Karpas-422 (cell line): ENCODE measurements around the gene COL1A1. TPM values are rescaled to one million over a fixed set of nuclear protein-coding genes. Genes with fewer than 3 reads are reported as not detected.
A peak's percentile ranks its signal among the peaks of the same experiment; 100 is the strongest.

Experiments used
- DNase-seq: peaks from one replicate; pipeline ENCODE4 v3.0.0-alpha.2; 2015
- H2AFZ ChIP-seq: fragments of 200-600 bp; sonication (generic); 2 replicates; pipeline ENCODE4 v1.6.1; 2014; ENCODE audit warnings: antibody characterized with exemption, low read length, mixed read lengths
- H3K27ac ChIP-seq: fragments of 200-600 bp; sonication (generic); 2 replicates; pipeline ENCODE4 v1.5.1; 2014; ENCODE audit warnings: mild to moderate bottlenecking, low read length, moderate library complexity
- H3K27me3 ChIP-seq: fragments of 200-600 bp; sonication (generic); 2 replicates; pipeline ENCODE4 v1.6.1; 2014; ENCODE audit warnings: low read length, mixed read lengths
- H3K36me3 ChIP-seq: fragments of 200-600 bp; sonication (generic); 2 replicates; pipeline ENCODE4 v1.6.1; 2014; ENCODE audit warnings: low read length, mixed read lengths; ENCODE audit not compliant: insufficient read depth
- H3K4me1 ChIP-seq: fragments of 200-600 bp; sonication (generic); 2 replicates; pipeline ENCODE4 v1.6.1; 2014; ENCODE audit warnings: mild to moderate bottlenecking, low read length, mixed read lengths
- H3K4me2 ChIP-seq: fragments of 200-600 bp; sonication (generic); 2 replicates; pipeline ENCODE4 v1.6.1; 2014; ENCODE audit warnings: low read length, low read depth, mild to moderate bottlenecking; ENCODE audit not compliant: poor library complexity, severe bottlenecking
- H3K4me3 ChIP-seq: fragments of 200-600 bp; sonication (generic); 2 replicates; pipeline ENCODE4 v1.5.1; 2014; ENCODE audit warnings: mild to moderate bottlenecking, antibody characterized with exemption, low read length, mixed read lengths
- H3K79me2 ChIP-seq: fragments of 200-600 bp; sonication (generic); 2 replicates; pipeline ENCODE4 v1.6.1; 2014; ENCODE audit warnings: mild to moderate bottlenecking, low read length, mixed read lengths
- H3K9ac ChIP-seq: fragments of 200-600 bp; sonication (generic); 2 replicates; pipeline ENCODE4 v1.6.0; 2014; ENCODE audit warnings: low read length
- H3K9me2 ChIP-seq: fragments of 200-600 bp; sonication (generic), shearing (Covaris generic); replicated peaks from 2 replicates; pipeline ENCODE4 v1.6.0; 2014; ENCODE audit warnings: mild to moderate bottlenecking, low read length, moderate library complexity; ENCODE audit not compliant: insufficient read depth
- H3K9me3 ChIP-seq: fragments of 300-700, 200-600 bp; sonication (generic); 2 replicates; pipeline ENCODE4 v1.6.1; 2014; ENCODE audit warnings: low read length, mixed read lengths
- H4K20me1 ChIP-seq: fragments of 200-600 bp; sonication (generic); 2 replicates; pipeline ENCODE4 v1.6.1; 2014; ENCODE audit warnings: mild to moderate bottlenecking, antibody characterized with exemption, low read length, low read depth; ENCODE audit not compliant: insufficient read depth
- total RNA-seq: library from RNA; depleted of rRNA; stranded (reverse); fragments of >200 nt; shearing (Covaris generic); gene quantifications from 2 replicates; pipeline ENCODE4 v1.2.3, GENCODE V29; 2014; ENCODE audit warnings: low replicate concordance

The COL1A1 gene
- total RNA-seq, 1 experiment from 2014 or later = not detected

DNA sequence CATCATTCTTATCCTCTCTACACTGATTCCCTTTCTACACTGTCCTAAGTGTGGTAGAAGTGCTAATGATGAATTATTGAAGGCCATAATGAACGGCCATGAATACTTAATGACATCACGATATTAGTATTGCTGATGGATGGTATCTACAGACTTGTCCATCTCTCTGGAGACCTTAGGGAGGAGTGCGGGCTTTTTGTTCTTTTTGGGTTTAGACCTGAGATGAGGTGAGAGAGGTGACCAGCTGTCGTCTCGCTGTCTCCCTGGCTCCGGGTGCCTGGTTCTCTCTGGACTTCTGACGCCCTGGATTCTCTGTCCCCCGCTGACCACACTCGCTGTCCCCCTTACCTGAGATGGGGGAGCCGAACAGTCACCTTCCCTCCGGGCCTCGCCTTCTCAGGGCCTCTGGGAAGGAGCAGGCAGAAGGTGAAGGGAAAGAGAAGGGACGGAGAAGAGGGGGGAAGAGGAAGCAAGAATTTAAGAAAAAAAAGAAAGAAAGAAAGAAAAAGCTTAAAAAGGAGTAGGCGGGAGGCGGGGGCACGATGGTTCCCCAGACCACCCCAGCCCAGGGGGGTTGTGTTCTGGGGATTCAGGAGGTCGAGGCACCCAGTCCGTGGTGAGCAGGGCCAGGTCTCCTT, 18.5 kb downstream of the COL1A1 start:
- Histone ChIP-seq H4K20me1 (no peaks in the 10 kb centered on the region), H3K27me3 (no peaks in the 10 kb centered on the region), H3K79me2 (no peaks in the 10 kb centered on the region), H3K4me1 (peaks cover 17% of the 10 kb centered on the region), H3K9me3 (no peaks in the 10 kb centered on the region), H2AFZ (no peak overlapping the region), H3K36me3 (no peaks in the 10 kb centered on the region), H3K4me2 (no peak overlapping the region), H3K9ac (no peak overlapping the region), H3K27ac (no peak overlapping the region), H3K9me2 (no peaks in the 10 kb centered on the region), H3K4me3 (no peak overlapping the region)
- no peak for DNase-seq

DNA sequence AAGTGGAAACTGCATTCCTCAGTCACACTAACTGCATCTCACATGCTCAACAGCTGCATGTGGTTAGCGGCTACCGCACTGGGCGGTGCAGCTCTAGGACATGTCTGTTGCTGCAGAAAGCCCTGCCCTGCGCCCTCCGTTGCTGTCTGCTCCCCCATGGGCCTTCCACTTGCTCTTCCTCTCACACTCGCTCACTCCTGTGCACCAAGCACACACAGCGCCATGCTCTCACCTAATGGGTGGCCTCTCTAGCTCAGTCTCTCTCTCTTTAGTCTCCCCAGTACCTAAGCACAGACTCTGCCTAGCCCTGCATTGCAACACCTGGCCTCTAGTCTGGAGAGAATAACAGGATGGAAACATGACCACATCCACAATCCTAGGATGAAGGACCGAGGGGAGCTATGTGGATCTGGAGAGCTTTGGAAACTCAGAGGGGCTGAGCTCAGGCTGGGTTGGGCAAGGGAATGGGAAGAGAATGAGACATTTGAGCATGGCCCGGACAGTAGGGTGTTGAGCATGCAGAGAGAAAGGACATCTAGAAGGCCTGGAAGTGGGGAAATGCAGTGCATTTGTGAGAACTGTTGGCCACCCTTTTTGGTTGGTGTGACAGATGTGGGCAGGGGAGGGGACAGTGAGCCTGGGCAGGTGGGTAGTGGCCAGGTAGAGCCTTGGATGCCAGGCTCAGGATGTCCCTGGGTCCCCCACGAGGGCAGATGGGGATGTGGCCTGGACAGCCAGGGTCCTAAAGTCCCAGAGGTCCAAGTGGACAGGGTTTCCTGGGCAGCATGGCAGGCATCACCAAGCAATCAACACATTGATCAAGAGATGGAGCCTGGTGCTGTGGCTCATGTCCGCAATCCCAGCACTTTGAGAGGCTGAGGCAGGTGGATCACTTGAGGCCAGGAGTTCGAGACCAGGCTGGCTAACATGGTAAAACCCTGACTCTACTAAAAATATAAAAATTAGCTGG, 19.6 kb downstream of the COL1A1 start:
- no peak overlapping the region for H3K4me3 ChIP-seq
- H3K9me3 ChIP-seq = no peaks in the 10 kb centered on the region
- no peaks in the 10 kb centered on the region for H3K36me3 ChIP-seq
- H3K9me2 ChIP-seq = no peaks in the 10 kb centered on the region
- no peaks in the 10 kb centered on the region for H4K20me1 ChIP-seq
- no peak overlapping the region for H3K4me2 ChIP-seq
- H3K4me1 ChIP-seq = peaks cover 17% of the 10 kb centered on the region
- H3K27me3 ChIP-seq = no peaks in the 10 kb centered on the region
- no peak for DNase-seq
- no peak overlapping the region for H3K9ac ChIP-seq
- no peaks in the 10 kb centered on the region for H3K79me2 ChIP-seq
- no peak overlapping the region for H3K27ac ChIP-seq
- H2AFZ ChIP-seq = no peak overlapping the region

DNA sequence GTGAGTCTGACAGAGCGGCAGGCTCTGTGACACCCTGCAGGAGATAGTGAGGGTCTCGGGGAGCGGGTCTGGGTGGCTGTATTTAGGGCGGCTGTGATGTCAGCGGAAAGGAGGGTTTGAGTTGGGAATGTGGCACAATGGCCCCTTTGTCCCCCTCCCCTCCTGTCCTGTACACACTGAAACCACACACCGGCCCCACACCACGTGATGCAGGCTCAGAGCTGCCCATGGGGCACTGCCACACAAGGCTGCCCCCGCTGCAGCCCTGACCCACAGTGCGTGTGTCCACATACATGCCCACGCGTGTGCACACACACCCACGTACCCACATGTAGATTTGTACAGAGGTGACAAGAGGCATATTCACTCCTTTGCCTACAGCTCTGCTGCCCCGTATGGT, 20.3 kb downstream of the COL1A1 start:
- Histone ChIP-seq H2AFZ (no peak overlapping the region), H4K20me1 (no peaks in the 10 kb centered on the region), H3K36me3 (no peaks in the 10 kb centered on the region), H3K27ac (no peak overlapping the region), H3K9me2 (no peaks in the 10 kb centered on the region), H3K4me3 (no peak overlapping the region), H3K79me2 (no peaks in the 10 kb centered on the region), H3K4me1 (peaks cover 17% of the 10 kb centered on the region), H3K9ac (no peak overlapping the region), H3K4me2 (no peak overlapping the region), H3K9me3 (no peaks in the 10 kb centered on the region), H3K27me3 (no peaks in the 10 kb centered on the region)
- no peak for DNase-seq

DNA sequence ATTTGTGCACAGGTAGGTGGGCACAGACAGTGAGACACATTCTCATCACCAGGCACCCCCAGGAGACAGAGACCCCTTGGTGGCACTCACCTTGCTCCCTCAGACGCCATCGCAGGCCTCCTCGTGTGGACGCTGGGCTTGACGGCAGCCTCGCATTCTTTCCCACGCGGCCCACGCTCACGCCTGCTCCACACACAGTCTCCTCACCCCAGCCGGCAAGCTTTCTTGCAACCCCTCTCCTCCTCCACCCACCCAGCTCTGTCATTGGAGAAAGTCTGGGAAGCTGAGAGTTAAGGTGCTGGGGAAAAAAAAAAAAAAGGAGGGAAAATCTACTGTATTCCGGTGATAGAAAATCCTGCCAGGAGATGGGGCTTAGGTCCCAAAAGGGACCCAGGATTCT, 20.8 kb downstream of the COL1A1 start:
- Histone ChIP-seq H3K9ac (no peak overlapping the region), H3K9me3 (no peaks in the 10 kb centered on the region), H3K4me2 (no peak overlapping the region), H4K20me1 (no peaks in the 10 kb centered on the region), H2AFZ (no peak overlapping the region), H3K27ac (no peak overlapping the region), H3K9me2 (no peaks in the 10 kb centered on the region), H3K79me2 (no peaks in the 10 kb centered on the region), H3K4me1 (peaks cover 17% of the 10 kb centered on the region), H3K27me3 (no peaks in the 10 kb centered on the region), H3K36me3 (no peaks in the 10 kb centered on the region), H3K4me3 (no peak overlapping the region)
- DNase-seq = no peak

DNA sequence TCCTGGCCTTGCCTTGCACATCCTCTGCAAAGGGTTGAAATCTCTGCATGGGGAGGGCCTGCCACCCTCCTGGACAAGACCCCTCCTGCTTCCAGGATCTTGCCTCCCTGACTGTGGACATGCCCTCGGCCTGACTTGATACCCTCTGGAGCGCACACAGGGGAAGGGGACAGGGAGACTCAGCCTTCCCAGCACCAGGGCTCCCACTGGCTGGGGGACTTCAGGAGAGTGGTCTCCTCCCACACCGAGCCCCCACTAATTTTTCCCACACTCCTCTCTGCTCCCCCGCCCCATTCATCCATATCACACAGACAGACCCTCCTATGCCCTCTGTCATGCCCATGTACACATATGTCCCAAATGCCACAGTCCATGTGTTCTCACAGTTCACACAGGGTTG, 21.3 kb downstream of the COL1A1 start:
- no peaks in the 10 kb centered on the region for H3K9me3 ChIP-seq
- no peaks in the 10 kb centered on the region for H3K79me2 ChIP-seq
- H2AFZ ChIP-seq = no peak overlapping the region
- H3K4me2 ChIP-seq = no peak overlapping the region
- H3K9ac ChIP-seq = no peak overlapping the region
- no peaks in the 10 kb centered on the region for H3K36me3 ChIP-seq
- H3K27ac ChIP-seq = no peak overlapping the region
- peaks cover 17% of the 10 kb centered on the region for H3K4me1 ChIP-seq
- DNase-seq = no peak
- no peaks in the 10 kb centered on the region for H4K20me1 ChIP-seq
- H3K27me3 ChIP-seq = no peaks in the 10 kb centered on the region
- no peaks in the 10 kb centered on the region for H3K9me2 ChIP-seq
- no peak overlapping the region for H3K4me3 ChIP-seq

DNA sequence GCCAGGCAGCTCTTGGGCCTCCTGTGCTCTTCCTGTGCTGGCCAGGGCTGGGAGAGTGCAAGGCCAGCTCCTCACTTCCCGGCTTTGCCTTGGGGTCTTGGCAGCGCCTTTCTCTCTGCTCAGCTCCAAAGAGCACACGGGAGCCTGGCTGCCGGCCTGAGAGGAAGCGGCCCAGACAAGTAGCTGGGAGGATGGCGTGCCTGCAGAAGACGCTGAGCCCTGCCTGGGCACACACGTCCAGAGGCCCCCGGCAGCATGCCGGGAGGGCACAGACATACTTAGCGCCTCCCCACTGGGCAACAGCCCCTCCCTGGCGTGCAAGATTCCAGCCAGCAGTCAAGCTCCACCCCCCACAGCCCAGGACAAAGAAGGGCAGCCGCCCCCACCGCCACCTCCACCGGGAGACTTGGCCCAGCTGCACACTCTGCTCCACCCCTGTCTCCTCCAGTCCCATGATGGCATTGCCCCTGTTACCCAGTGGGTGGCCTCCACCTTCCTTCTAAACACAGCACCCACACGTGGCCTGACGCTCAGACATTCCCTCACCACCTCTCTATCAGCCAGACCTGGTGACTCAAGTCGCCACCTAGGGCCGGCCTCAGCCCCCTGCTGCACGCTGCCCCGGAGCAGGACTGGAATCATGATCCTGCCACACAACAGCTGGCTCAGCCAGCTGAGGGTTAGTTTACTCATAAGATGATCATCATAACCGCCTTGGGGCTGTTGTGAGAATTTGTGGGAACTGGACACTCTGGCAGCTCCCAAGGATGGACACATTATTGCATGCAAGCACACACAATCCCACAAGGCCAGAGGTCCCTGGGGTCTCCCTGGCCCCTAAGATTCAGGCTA, 23.2 kb downstream of the COL1A1 start:
- no peak overlapping the region for H3K9ac ChIP-seq
- H3K9me3 ChIP-seq = no peaks in the 10 kb centered on the region
- H2AFZ ChIP-seq = no peak overlapping the region
- no peaks in the 10 kb centered on the region for H3K36me3 ChIP-seq
- H3K4me3 ChIP-seq = no peak overlapping the region
- DNase-seq = peak; percentile 85
- no peaks in the 10 kb centered on the region for H3K79me2 ChIP-seq
- H3K27me3 ChIP-seq = no peaks in the 10 kb centered on the region
- no peaks in the 10 kb centered on the region for H3K9me2 ChIP-seq
- peaks cover 4% of the 10 kb centered on the region for H3K4me1 ChIP-seq
- peak overlapping the region; percentile 35 for H3K4me2 ChIP-seq
- no peak overlapping the region for H3K27ac ChIP-seq
- no peaks in the 10 kb centered on the region for H4K20me1 ChIP-seq

DNA sequence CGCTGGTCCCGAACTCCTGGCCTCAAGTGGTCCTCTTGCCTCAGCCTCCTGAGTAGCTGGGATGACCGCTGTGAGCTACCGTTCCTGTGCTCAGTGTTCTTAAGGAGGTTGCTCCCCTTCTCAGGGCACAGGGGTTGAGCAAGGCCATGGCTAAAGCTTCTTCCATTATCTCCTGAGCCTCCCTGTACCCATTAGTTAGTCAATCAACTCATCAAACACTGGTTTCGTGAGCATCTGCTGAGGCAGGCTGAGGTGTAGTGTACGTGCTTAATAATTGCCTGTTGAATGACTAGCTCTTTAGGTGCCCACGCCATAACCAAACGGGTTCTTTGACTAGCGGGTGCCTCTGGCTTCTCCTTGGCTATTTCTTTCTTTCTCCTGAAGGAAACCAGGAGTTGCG, 24.0 kb downstream of the COL1A1 start:
- Histone ChIP-seq H3K27me3 (no peaks in the 10 kb centered on the region), H3K4me2 (no peak overlapping the region), H3K4me1 (peaks cover 4% of the 10 kb centered on the region), H2AFZ (no peak overlapping the region), H3K9me3 (no peaks in the 10 kb centered on the region), H3K79me2 (no peaks in the 10 kb centered on the region), H4K20me1 (no peaks in the 10 kb centered on the region), H3K9me2 (no peaks in the 10 kb centered on the region), H3K36me3 (no peaks in the 10 kb centered on the region), H3K27ac (no peak overlapping the region), H3K4me3 (no peak overlapping the region), H3K9ac (no peak overlapping the region)
- DNase-seq = no peak
